Astrocyte (in vitro differentiated cells and primary cell): Measurements from ENCODE around the gene BRWD1. TPM values are rescaled to one million over a fixed set of nuclear protein-coding genes. Genes with fewer than 3 reads are reported as not detected.

Experiments used
- DNase-seq: peaks from one replicate; pipeline ENCODE4 v3.0.0-alpha.2; 2010; ENCODE audit warnings: low read depth
- FAIRE-seq: peaks from 2 replicates; lab custom pipeline; 2011; peaks lifted over from hg19 to GRCh38; lab: Jason Lieb, UNC
- H2AFZ ChIP-seq: 2 replicates; pipeline ENCODE4 v1.6.0; 2012; ENCODE audit warnings: low read depth, low read length, inconsistent platforms
- H3K27ac ChIP-seq: 2 replicates; pipeline ENCODE4 v1.5.1; 2011; ENCODE audit warnings: low read depth, low read length, inconsistent platforms
- H3K27me3 ChIP-seq: 2 replicates; pipeline ENCODE4 v1.6.0; 2011; ENCODE audit warnings: low read length, inconsistent platforms; ENCODE audit not compliant: insufficient read depth
- H3K36me3 ChIP-seq: 2 replicates; pipeline ENCODE4 v1.5.1; 2011; ENCODE audit warnings: low read length, inconsistent platforms; ENCODE audit not compliant: insufficient read depth
- H3K4me1 ChIP-seq: 2 replicates; pipeline ENCODE4 v1.5.1; 2011; ENCODE audit warnings: low read length, inconsistent platforms; ENCODE audit not compliant: insufficient read depth
- H3K4me2 ChIP-seq: 2 replicates; pipeline ENCODE4 v1.6.0; 2012; ENCODE audit warnings: low read length, inconsistent platforms
- H3K4me3 ChIP-seq: 2 replicates; pipeline ENCODE4 v1.5.1; 2011; ENCODE audit warnings: low read depth, mild to moderate bottlenecking, low read length, inconsistent platforms; ENCODE audit not compliant: insufficient read depth
- H3K79me2 ChIP-seq: 2 replicates; pipeline ENCODE4 v1.6.0; 2012; ENCODE audit warnings: mild to moderate bottlenecking, low read length, inconsistent platforms; ENCODE audit not compliant: insufficient read depth
- H3K9ac ChIP-seq: 2 replicates; pipeline ENCODE4 v1.6.0; 2012; ENCODE audit warnings: mild to moderate bottlenecking, low read length, inconsistent platforms
- H3K9me3 ChIP-seq: 2 replicates; pipeline ENCODE4 v1.5.1; 2012; ENCODE audit warnings: low read depth, mild to moderate bottlenecking, low read length, inconsistent platforms; ENCODE audit not compliant: insufficient read depth
- H4K20me1 ChIP-seq: 2 replicates; pipeline ENCODE4 v1.6.0; 2012; ENCODE audit warnings: low read length, inconsistent platforms; ENCODE audit not compliant: insufficient read depth
- H3K27ac Mint-ChIP-seq: one replicate; pipeline ENCODE4 v1.8.0; 2021; ENCODE audit warnings: mild to moderate bottlenecking, mixed read lengths; ENCODE audit not compliant: unreplicated experiment
- H3K27me3 Mint-ChIP-seq: one replicate; pipeline ENCODE4 v1.8.0; 2021; ENCODE audit warnings: low read depth, mixed read lengths; ENCODE audit not compliant: unreplicated experiment
- H3K36me3 Mint-ChIP-seq: one replicate; pipeline ENCODE4 v1.8.0; 2021; ENCODE audit warnings: low read depth, mixed read lengths; ENCODE audit not compliant: unreplicated experiment
- H3K4me1 Mint-ChIP-seq: one replicate; pipeline ENCODE4 v1.8.0; 2021; ENCODE audit warnings: low read depth, mixed read lengths; ENCODE audit not compliant: unreplicated experiment
- H3K4me3 Mint-ChIP-seq: one replicate; pipeline ENCODE4 v1.8.0; 2021; ENCODE audit warnings: mild to moderate bottlenecking, moderate library complexity, mixed read lengths; ENCODE audit not compliant: unreplicated experiment
- H3K9me3 Mint-ChIP-seq: one replicate; pipeline ENCODE4 v1.8.0; 2021; ENCODE audit warnings: mild to moderate bottlenecking, mixed read lengths; ENCODE audit not compliant: unreplicated experiment
- CTCF ChIP-seq: IDR thresholded peaks from 2 replicates; pipeline ENCODE4 v1.5.1; 2011; ENCODE audit warnings: low read depth, mild to moderate bottlenecking, inconsistent platforms, low read length, moderate library complexity; ENCODE audit not compliant: insufficient read depth
- EZH2 ChIP-seq: IDR thresholded peaks from 2 replicates; pipeline ENCODE4 v1.6.1; 2012; ENCODE audit warnings: mild to moderate bottlenecking, low read length, inconsistent platforms; ENCODE audit not compliant: insufficient read depth
- total RNA-seq: library from RNA; stranded (reverse); gene quantifications from 2 replicates; pipeline ENCODE4 v1.2.1, GENCODE V29; 2021

The BRWD1 gene
- total RNA-seq, 1 donor from 2014 or later = 28.1 TPM

GRCh38 chr21:39353295-39353694 lies 39.9 kb upstream of the BRWD1 start:
- no peak overlapping the region for H3K9ac ChIP-seq
- H2AFZ ChIP-seq = no peak overlapping the region
- no peak for FAIRE-seq
- H3K79me2 ChIP-seq = peaks cover 2% of the 10 kb centered on the region
- no peaks in the 10 kb centered on the region for H3K27me3 ChIP-seq
- H3K27ac ChIP-seq = no peak overlapping the region
- H3K4me1 ChIP-seq = no peaks in the 10 kb centered on the region
- no peak overlapping the region for H3K4me3 Mint-ChIP-seq
- no peak overlapping the region for H3K4me2 ChIP-seq
- peaks cover 1% of the 10 kb centered on the region for H4K20me1 ChIP-seq
- no peaks in the 10 kb centered on the region for H3K36me3 ChIP-seq
- no peaks in the 10 kb centered on the region for H3K4me1 Mint-ChIP-seq
- DNase-seq = peak; percentile 14
- H3K4me3 ChIP-seq = no peak overlapping the region
- TF ChIP-seq EZH2 (no peak), CTCF (no peak)
- no peaks in the 10 kb centered on the region for H3K9me3 Mint-ChIP-seq
- no peaks in the 10 kb centered on the region for H3K27me3 Mint-ChIP-seq
- no peaks in the 10 kb centered on the region for H3K36me3 Mint-ChIP-seq
- no peaks in the 10 kb centered on the region for H3K9me3 ChIP-seq
- no peak overlapping the region for H3K27ac Mint-ChIP-seq

- H2AFZ ChIP-seq = no peak overlapping the region
- Mint-ChIP-seq H3K36me3 (peaks cover 9% of the 10 kb centered on the region), H3K4me3 (peak overlapping the region; percentile 94), H3K27me3 (no peaks in the 10 kb centered on the region), H3K9me3 (no peaks in the 10 kb centered on the region), H3K27ac (peak overlapping the region; percentile 48), H3K4me1 (peaks cover 13% of the 10 kb centered on the region)
- peak overlapping the region; percentile 76 for H3K4me3 ChIP-seq
- H3K9me3 ChIP-seq = no peaks in the 10 kb centered on the region
- H3K36me3 ChIP-seq = peaks cover 15% of the 10 kb centered on the region
- TF ChIP-seq EZH2 (no peak), CTCF (no peak)
- no peak overlapping the region for H3K27ac ChIP-seq
- H3K9ac ChIP-seq = peak overlapping the region; percentile 84
- no peaks in the 10 kb centered on the region for H3K27me3 ChIP-seq
- H3K4me2 ChIP-seq = peak overlapping the region; percentile 85
- peaks cover 31% of the 10 kb centered on the region for H3K79me2 ChIP-seq
- H3K4me1 ChIP-seq = peaks cover 19% of the 10 kb centered on the region
- DNase-seq (no peak), FAIRE-seq (no peak)
- H4K20me1 ChIP-seq = peaks cover 31% of the 10 kb centered on the region
Observed at GRCh38 chr21:39350094-39351005, 36.9 kb upstream of the BRWD1 start.
